GM12873 (cell line): ENCODE measurements around the gene UQCC2.

Experiments
- TF ChIP-seq, protein P1 (sequence below): IDR thresholded peaks from 2 replicates; pipeline ENCODE4 v1.5.1; 2012; ENCODE audit warnings: low read depth, mild to moderate bottlenecking, moderate library complexity, low read length, control low read depth; ENCODE audit not compliant: insufficient read depth; ENCODE audit errors: missing control alignments

UQCC2 gene

DNA sequence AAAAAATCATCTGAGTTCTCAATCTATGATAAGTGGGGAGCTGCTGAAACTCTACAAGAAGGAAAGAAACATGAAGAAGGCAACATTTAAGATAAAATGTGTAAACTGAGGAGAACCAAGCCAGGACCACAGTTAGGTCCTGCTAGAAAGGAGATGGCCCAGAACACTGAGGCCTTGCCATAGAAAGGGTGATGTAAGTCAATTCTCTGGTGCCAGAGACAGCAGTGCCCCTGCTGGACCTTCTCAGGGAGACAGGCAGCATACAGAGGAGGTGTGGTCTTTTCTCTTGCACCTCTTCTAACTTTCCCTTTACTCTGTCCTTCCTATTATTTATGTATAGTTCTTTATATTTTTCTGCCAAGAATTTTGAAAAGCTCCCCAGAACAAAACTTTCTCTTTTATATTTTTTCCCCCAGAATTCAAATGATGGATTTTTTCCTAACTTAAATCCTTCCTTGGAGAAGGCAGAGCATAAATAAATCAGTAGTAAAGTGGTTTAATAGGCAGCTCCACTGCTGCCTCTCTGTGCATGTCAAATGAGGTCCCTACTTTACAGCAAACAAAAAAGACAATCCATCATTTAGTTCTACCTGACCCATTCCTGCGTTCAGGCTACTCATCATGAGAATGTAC, 9.0 kb downstream of the UQCC2 start:
- TF ChIP-seq, protein P1, sequence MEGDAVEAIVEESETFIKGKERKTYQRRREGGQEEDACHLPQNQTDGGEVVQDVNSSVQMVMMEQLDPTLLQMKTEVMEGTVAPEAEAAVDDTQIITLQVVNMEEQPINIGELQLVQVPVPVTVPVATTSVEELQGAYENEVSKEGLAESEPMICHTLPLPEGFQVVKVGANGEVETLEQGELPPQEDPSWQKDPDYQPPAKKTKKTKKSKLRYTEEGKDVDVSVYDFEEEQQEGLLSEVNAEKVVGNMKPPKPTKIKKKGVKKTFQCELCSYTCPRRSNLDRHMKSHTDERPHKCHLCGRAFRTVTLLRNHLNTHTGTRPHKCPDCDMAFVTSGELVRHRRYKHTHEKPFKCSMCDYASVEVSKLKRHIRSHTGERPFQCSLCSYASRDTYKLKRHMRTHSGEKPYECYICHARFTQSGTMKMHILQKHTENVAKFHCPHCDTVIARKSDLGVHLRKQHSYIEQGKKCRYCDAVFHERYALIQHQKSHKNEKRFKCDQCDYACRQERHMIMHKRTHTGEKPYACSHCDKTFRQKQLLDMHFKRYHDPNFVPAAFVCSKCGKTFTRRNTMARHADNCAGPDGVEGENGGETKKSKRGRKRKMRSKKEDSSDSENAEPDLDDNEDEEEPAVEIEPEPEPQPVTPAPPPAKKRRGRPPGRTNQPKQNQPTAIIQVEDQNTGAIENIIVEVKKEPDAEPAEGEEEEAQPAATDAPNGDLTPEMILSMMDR: peak; percentile 60

DNA sequence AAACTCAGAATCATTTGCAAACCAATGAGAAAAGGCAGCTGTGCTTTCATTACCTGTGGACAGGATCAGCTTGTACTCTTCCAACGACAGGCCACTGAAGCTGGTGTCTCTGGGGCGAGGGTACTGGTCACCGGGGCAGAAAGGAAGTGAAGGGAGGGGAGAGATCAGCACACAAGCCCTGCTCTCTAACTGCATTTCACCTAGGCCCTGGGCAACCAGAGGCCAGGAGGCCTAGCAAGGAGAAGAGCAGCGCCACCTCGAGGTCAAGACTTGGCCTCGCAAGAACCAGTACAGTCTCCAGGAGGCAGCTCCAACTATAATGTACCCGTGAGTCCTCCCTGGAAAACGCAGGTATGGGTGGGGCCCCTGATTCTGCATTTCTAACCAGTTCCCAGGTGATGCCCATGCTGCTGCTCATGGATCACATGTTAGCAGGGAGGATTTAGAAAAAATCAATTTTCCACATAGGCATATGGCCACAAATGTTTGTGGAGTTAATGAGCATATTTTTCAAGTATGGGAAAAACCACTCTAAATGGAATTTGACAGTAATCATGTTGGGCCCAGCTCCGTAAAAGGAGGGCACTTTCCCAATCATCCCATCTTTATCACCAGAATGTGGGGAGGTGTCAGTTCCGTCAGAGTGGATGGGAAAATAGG, 11.0 kb downstream of the UQCC2 start:
- TF ChIP-seq, protein P1: peak; percentile 96

DNA sequence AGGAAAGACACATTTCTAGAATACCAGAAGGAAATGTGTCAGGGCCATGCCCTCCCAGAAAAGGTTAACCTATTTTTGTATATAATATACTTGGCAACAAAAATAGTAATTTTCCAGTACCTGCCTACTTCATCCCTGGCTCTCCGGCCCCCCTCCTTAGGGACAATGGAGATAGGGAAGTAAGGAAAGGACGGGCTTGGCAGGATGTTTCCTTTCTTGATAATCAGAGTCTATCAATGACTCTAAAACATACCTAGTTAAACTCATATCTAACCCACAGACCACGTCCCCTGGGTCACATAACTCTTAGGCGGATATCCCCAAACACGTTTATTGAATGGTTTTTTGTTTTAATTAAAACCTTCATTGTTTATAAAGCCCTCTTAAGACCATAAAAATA, 11.8 kb downstream of the UQCC2 start:
- TF ChIP-seq, protein P1: no peak

DNA sequence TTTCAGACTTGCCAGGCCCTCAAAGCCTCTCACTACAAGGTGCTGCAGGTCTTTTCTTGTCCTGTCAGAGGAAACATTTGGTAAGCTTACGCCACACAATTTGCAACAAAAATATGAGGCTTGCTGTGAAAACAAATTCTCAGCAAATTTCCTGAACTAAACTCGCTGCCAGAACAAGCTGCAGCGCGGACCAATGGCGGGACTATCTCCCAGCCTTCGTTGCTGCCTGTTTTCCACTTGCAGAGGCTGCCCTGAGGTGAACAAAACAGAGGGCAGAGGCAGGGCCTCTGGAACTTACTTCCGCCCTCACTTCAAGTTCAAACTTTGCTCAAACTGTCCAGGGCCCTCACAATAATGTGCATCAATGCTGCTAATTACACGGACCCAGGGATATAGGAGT, 12.4 kb downstream of the UQCC2 start:
- TF ChIP-seq, protein P1: no peak

DNA sequence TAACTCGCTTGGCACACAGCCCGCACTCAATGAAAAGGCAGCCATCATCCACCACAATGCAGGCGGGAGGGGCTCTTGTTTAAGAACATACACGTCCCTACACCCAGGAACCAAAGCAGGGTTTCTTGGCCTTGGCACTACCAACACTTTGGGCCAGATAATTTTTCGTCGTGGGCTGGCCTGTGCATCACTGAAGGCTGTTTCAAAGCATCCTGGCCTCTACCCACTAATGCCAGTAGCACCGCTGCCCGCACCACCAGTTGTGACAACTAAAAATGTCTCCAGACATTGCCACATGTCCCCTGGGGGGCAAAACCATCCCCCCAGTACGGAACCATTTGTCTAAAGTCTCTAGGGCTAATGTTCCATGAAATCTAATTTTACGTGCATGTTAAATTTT, 13.0 kb downstream of the UQCC2 start:
- TF ChIP-seq, protein P1: no peak

DNA sequence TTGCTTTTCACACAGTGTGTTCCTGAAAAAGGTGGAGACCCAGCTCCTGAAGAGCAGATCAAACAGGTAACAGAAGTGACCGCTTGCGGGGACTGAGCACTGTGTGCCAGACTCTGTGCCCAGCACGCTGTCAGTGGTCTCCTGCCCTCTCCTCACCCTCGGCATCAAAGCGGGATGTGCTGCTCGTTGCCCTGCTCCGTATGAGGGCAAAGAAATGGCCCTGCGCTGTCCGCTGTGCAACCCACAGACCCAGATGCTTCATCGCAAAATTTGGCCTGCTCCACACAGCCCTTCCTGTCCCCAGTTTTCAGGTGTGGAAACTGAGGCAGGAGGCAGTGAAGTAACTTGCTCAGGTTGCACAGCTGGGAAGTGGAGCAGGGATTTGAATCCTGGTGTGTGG, 13.7 kb downstream of the UQCC2 start:
- TF ChIP-seq, protein P1: no peak

DNA sequence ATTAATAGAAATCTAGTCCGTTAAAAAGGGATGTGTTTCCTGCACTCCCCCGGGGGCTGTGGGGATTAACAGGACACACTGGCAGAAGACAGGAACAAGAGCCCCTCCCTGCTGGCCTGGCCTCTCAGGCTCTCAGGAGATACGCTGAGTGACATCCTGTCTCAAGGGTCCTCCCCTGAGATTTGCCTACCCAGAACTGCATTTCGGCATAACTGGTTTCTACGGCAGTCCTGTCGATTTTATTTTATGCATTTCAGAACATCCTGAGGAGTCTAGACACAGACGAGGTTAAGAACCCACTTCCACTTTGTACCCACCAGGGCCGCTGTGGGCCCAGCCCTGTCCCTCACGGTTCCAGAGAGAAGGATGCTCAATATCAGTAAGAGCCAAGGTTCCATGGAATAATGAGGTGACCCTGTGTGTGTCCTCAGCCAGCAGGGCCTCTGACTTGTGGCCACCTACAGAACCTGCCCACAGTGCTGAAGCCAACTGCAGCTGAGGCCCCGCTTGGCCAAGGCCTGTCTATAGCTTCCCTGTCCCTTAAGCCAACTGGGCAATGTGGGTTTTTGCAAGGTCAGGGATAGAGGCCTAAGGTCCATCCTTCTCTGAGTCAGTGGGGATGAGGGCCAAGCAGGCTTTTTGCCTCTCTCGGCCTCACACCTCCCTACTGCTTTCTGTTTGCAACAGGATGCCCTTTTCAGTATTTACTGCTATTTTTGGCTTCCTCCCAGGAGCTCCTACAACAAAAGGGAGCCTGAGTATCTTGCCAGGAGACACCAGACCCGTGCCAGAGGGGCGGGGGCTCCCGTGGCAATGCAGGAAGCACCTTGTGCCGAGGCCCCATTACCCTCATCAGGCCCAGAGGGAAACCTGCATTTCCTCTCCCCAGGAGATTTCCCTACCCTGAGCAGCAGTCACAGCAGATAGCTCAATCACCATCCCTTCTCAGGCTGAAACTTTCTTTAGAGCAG, 14.7 kb downstream of the UQCC2 start:
- TF ChIP-seq, protein P1: no peak
